OCI-LY1 (cell line): Measurements from ENCODE around the gene BMPER.

Experiments used
- H2AFZ ChIP-seq: fragments of 200-600 bp; sonication (generic), shearing (Covaris generic); 2 replicates; pipeline ENCODE4 v1.6.0; 2014; ENCODE audit warnings: antibody characterized with exemption, mild to moderate bottlenecking, low read length
- H3F3A ChIP-seq: fragments of 200-600 bp; sonication (generic), shearing (Covaris generic); 2 replicates; pipeline ENCODE4 v1.6.0; 2014; ENCODE audit warnings: mild to moderate bottlenecking, antibody characterized with exemption, low read length, moderate library complexity; ENCODE audit not compliant: insufficient read depth
- H3K27ac ChIP-seq: fragments of 200-600 bp; sonication (generic); 2 replicates; pipeline ENCODE4 v1.5.1; 2014; ENCODE audit warnings: low read length, mixed run types, mild to moderate bottlenecking, low read depth; ENCODE audit not compliant: poor library complexity, severe bottlenecking
- H3K27me3 ChIP-seq: fragments of 200-600 bp; sonication (generic); 2 replicates; pipeline ENCODE4 v1.6.0; 2014; ENCODE audit warnings: antibody characterized with exemption, mild to moderate bottlenecking, low read length, moderate library complexity; ENCODE audit not compliant: insufficient read depth
- H3K36me3 ChIP-seq: fragments of 200-600 bp; sonication (generic); 2 replicates; pipeline ENCODE4 v1.6.1; 2014; ENCODE audit warnings: mild to moderate bottlenecking, antibody characterized with exemption, low read length, moderate library complexity, mixed read lengths; ENCODE audit not compliant: insufficient read depth
- H3K4me1 ChIP-seq: fragments of 200-600 bp; sonication (generic); 2 replicates; pipeline ENCODE4 v1.5.1; 2014; ENCODE audit warnings: mild to moderate bottlenecking, low read length, moderate library complexity; ENCODE audit not compliant: insufficient read depth, severe bottlenecking
- H3K4me2 ChIP-seq: fragments of 200-600 bp; sonication (generic), shearing (Covaris generic); 2 replicates; pipeline ENCODE4 v1.6.1; 2014; ENCODE audit warnings: low read length
- H3K4me3 ChIP-seq: fragments of 200-600 bp; sonication (generic); 2 replicates; pipeline ENCODE4 v1.5.1; 2014; ENCODE audit warnings: low read length, low read depth, mild to moderate bottlenecking, mixed read lengths; ENCODE audit not compliant: poor library complexity, severe bottlenecking
- H3K79me2 ChIP-seq: fragments of 200-600 bp; shearing (Covaris generic); 2 replicates; pipeline ENCODE4 v1.6.1; 2016; ENCODE audit warnings: mixed run types, low read length, mixed read lengths; ENCODE audit not compliant: insufficient read depth
- H3K9ac ChIP-seq: fragments of 200-600 bp; sonication (generic), shearing (Covaris generic); 2 replicates; pipeline ENCODE4 v1.6.1; 2014; ENCODE audit warnings: mild to moderate bottlenecking, low read length, mixed read lengths
- H3K9me2 ChIP-seq: fragments of 200-600 bp; sonication (generic), shearing (Covaris generic); 2 replicates; pipeline ENCODE4 v1.6.1; 2014; ENCODE audit warnings: low read depth, mild to moderate bottlenecking, low read length, mixed read lengths
- H3K9me3 ChIP-seq: fragments of 200-600 bp; shearing (Covaris generic); 2 replicates; pipeline ENCODE4 v1.6.1; 2014; ENCODE audit warnings: low read length, mixed read lengths
- H4K20me1 ChIP-seq: fragments of 200-600 bp; sonication (generic), shearing (Covaris generic); 2 replicates; pipeline ENCODE4 v1.6.0; 2016; ENCODE audit warnings: mild to moderate bottlenecking, low read length; ENCODE audit not compliant: insufficient read depth
- EZH2 ChIP-seq: fragments of 200-600 bp; sonication (generic), shearing (Covaris generic); IDR thresholded peaks from 2 replicates; pipeline ENCODE4 v1.8.0; 2017; ENCODE audit warnings: borderline replicate concordance, mixed run types, mild to moderate bottlenecking, antibody characterized with exemption, low read length, moderate library complexity, mixed read lengths
- TF ChIP-seq, protein P1 (sequence below): fragments of 200-600 bp; sonication (generic), shearing (Covaris generic); IDR thresholded peaks from 2 replicates; pipeline ENCODE4 v1.5.1; 2017; ENCODE audit warnings: mild to moderate bottlenecking, antibody characterized with exemption, low read length, moderate library complexity, mixed read lengths

The BMPER gene

GRCh38 chr7:34192906-34193305, 287.6 kb downstream of the BMPER start:
- H3K27me3 ChIP-seq = no peaks in the 10 kb centered on the region
- H4K20me1 ChIP-seq = no peaks in the 10 kb centered on the region
- TF ChIP-seq, protein P1, sequence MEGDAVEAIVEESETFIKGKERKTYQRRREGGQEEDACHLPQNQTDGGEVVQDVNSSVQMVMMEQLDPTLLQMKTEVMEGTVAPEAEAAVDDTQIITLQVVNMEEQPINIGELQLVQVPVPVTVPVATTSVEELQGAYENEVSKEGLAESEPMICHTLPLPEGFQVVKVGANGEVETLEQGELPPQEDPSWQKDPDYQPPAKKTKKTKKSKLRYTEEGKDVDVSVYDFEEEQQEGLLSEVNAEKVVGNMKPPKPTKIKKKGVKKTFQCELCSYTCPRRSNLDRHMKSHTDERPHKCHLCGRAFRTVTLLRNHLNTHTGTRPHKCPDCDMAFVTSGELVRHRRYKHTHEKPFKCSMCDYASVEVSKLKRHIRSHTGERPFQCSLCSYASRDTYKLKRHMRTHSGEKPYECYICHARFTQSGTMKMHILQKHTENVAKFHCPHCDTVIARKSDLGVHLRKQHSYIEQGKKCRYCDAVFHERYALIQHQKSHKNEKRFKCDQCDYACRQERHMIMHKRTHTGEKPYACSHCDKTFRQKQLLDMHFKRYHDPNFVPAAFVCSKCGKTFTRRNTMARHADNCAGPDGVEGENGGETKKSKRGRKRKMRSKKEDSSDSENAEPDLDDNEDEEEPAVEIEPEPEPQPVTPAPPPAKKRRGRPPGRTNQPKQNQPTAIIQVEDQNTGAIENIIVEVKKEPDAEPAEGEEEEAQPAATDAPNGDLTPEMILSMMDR = no peak
- TF ChIP-seq EZH2 = no peak
- H3F3A ChIP-seq = no peaks in the 10 kb centered on the region
- H3K9me2 ChIP-seq = no peaks in the 10 kb centered on the region
- H3K4me3 ChIP-seq = no peak overlapping the region
- no peaks in the 10 kb centered on the region for H3K4me1 ChIP-seq
- no peaks in the 10 kb centered on the region for H3K79me2 ChIP-seq
- no peak overlapping the region for H3K9ac ChIP-seq
- H3K9me3 ChIP-seq = no peaks in the 10 kb centered on the region
- H3K36me3 ChIP-seq = no peaks in the 10 kb centered on the region
- H3K4me2 ChIP-seq = no peak overlapping the region
- H2AFZ ChIP-seq = no peak overlapping the region
- no peak overlapping the region for H3K27ac ChIP-seq

- Histone ChIP-seq H3K9ac (no peak overlapping the region), H4K20me1 (no peaks in the 10 kb centered on the region), H3F3A (no peaks in the 10 kb centered on the region), H3K9me3 (no peaks in the 10 kb centered on the region), H2AFZ (no peak overlapping the region), H3K4me1 (no peaks in the 10 kb centered on the region), H3K4me3 (no peak overlapping the region), H3K4me2 (no peak overlapping the region), H3K9me2 (no peaks in the 10 kb centered on the region), H3K79me2 (no peaks in the 10 kb centered on the region), H3K27ac (no peak overlapping the region), H3K27me3 (no peaks in the 10 kb centered on the region), H3K36me3 (no peaks in the 10 kb centered on the region)
- TF ChIP-seq, protein P1 = no peak
- no peak for TF ChIP-seq EZH2
Measured at GRCh38 chr7:34198231-34198641, 292.9 kb downstream of the BMPER start.
